ENCODE results near the gene ZMYND11.
"Not testable (repeated sequence)": the region's sequence is repeated elsewhere in the genome, so short reads cannot be mapped to it uniquely, and the experiment has no call there.

The ZMYND11 gene

GRCh38 chr10:132946-133898 is 2.0 kb upstream of the ZMYND11 start:
- DNase-seq (ENCODE audit: low spot score): no peak

GRCh38 chr10:134247-135131 is 766 bp upstream of the ZMYND11 start:
- DNase-seq (ENCODE audit: low spot score): peak; percentile 5

GRCh38 chr10:135601-136464 is 578 bp downstream of the ZMYND11 start:
- peak; percentile 26 for DNase-seq (ENCODE audit: low spot score)

- no peak for DNase-seq (ENCODE audit: low spot score)
These were observed 1.2 kb downstream of the ZMYND11 start for GRCh38 chr10:136465-136762.

- DNase-seq (ENCODE audit: low spot score): peak; percentile 12
These were observed 1.8 kb downstream of the ZMYND11 start for GRCh38 chr10:137031-137430.

- DNase-seq (ENCODE audit: low spot score): no peak
These were observed 2.4 kb downstream of the ZMYND11 start for GRCh38 chr10:137606-138005.

GRCh38 chr10:142371-142770 is 7.1 kb downstream of the ZMYND11 start:
- no peak for DNase-seq (ENCODE audit: low spot score)

GRCh38 chr10:152915-153314 is 17.7 kb downstream of the ZMYND11 start:
- DNase-seq (ENCODE audit: low spot score): no peak

- no peak for DNase-seq (ENCODE audit: low spot score)
These were observed 19.1 kb downstream of the ZMYND11 start for GRCh38 chr10:154348-154747.

GRCh38 chr10:167383-167782 is 32.1 kb downstream of the ZMYND11 start:
- DNase-seq (ENCODE audit: low spot score): no peak

- DNase-seq (ENCODE audit: low spot score): no peak
These were observed 38.5 kb downstream of the ZMYND11 start for GRCh38 chr10:173741-174140.

- no peak for DNase-seq (ENCODE audit: low spot score)
These were observed 41.4 kb downstream of the ZMYND11 start for GRCh38 chr10:176677-177076.

- DNase-seq (ENCODE audit: low spot score): no peak
These were observed 43.0 kb downstream of the ZMYND11 start for GRCh38 chr10:178208-178607.

- no peak for DNase-seq (ENCODE audit: low spot score)
These were observed 43.5 kb downstream of the ZMYND11 start for GRCh38 chr10:178723-179122.

- DNase-seq (ENCODE audit: low spot score): no peak
These were observed 47.4 kb downstream of the ZMYND11 start for GRCh38 chr10:182441-183201.

GRCh38 chr10:184174-184573 is 48.9 kb downstream of the ZMYND11 start:
- DNase-seq (ENCODE audit: low spot score): no peak

- DNase-seq (ENCODE audit: low spot score): no peak
These were observed 49.7 kb downstream of the ZMYND11 start for GRCh38 chr10:184911-185310.

GRCh38 chr10:185571-185970 is 50.3 kb downstream of the ZMYND11 start:
- DNase-seq (ENCODE audit: low spot score): not testable (repeated sequence)

- no peak for DNase-seq (ENCODE audit: low spot score)
These were observed 51.7 kb downstream of the ZMYND11 start for GRCh38 chr10:186911-187310.

- no peak for DNase-seq (ENCODE audit: low spot score)
These were observed 53.3 kb downstream of the ZMYND11 start for GRCh38 chr10:188546-188945.

- DNase-seq (ENCODE audit: low spot score): no peak
These were observed 55.0 kb downstream of the ZMYND11 start for GRCh38 chr10:190216-190615.

All from hematopoietic multipotent progenitor cell treated with erythropoietin and hydrocortisone succinate and interleukin-3 and kit ligand, for 17 days (in vitro differentiated cells).